Brain microvascular endothelial cell (primary cell): ENCODE data around the gene SPRR1B.

Source experiments
- DNase-seq: peaks from one replicate; pipeline ENCODE4 v3.0.0-alpha.2; 2020
- H3K27ac ChIP-seq: fragments of 250-450 bp; sonication (Bioruptor Pico); 2 replicates; pipeline ENCODE4 v1.5.1; 2020; ENCODE audit warnings: mild to moderate bottlenecking, moderate library complexity
- H3K27me3 ChIP-seq: fragments of 250-450 bp; sonication (Bioruptor Pico); replicated peaks from 2 replicates; pipeline ENCODE4 v1.5.1; 2020; ENCODE audit warnings: mild to moderate bottlenecking
- H3K36me3 ChIP-seq: fragments of 250-450 bp; sonication (Bioruptor Pico); replicated peaks from 2 replicates; pipeline ENCODE4 v1.5.1; 2020; ENCODE audit warnings: mild to moderate bottlenecking
- H3K4me3 ChIP-seq: 2 replicates; pipeline ENCODE4 v1.5.1; 2011; ENCODE audit warnings: low read depth, mild to moderate bottlenecking, control low read depth, low read length, moderate library complexity
- in situ Hi-C: cut with HindIII; loops from 2 replicates; pipeline ENCODE4 v1.10.0; 2017; ENCODE audit warnings: low sequenced_read_pairs, low pct_ligation_motif_present
- TF ChIP-seq, protein P1 (sequence below): IDR thresholded peaks from 2 replicates; pipeline ENCODE4 v1.5.1; 2011; ENCODE audit warnings: low read depth, mild to moderate bottlenecking, moderate library complexity, low read length, control low read depth, inconsistent platforms; ENCODE audit errors: missing control alignments

SPRR1B gene

DNA sequence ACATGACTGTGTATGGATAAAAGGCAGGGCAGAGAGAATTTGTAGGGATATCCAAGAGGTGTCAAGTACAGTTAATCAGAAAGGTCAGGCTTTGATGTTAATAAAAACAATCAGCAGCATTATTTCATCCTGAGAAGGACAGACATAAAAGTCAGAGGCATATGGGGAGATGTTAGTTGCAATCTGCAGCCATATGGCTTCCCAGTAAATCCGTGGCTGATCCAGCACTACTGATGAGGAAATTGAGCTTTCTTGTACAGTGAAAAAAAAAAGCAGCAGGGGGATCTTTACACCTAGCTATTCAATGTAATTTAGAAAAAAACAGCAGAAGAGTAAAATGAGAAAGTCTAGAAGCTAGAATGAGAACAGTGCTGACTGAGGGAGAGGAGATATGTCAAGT is 2.2 kb upstream of the SPRR1B start:
- Histone ChIP-seq H3K27ac (no peak overlapping the region), H3K36me3 (no peaks in the 10 kb centered on the region), H3K4me3 (no peak overlapping the region), H3K27me3 (no peaks in the 10 kb centered on the region)
- in situ Hi-C loops: no loop called here
- no peak for DNase-seq
- TF ChIP-seq, protein P1, sequence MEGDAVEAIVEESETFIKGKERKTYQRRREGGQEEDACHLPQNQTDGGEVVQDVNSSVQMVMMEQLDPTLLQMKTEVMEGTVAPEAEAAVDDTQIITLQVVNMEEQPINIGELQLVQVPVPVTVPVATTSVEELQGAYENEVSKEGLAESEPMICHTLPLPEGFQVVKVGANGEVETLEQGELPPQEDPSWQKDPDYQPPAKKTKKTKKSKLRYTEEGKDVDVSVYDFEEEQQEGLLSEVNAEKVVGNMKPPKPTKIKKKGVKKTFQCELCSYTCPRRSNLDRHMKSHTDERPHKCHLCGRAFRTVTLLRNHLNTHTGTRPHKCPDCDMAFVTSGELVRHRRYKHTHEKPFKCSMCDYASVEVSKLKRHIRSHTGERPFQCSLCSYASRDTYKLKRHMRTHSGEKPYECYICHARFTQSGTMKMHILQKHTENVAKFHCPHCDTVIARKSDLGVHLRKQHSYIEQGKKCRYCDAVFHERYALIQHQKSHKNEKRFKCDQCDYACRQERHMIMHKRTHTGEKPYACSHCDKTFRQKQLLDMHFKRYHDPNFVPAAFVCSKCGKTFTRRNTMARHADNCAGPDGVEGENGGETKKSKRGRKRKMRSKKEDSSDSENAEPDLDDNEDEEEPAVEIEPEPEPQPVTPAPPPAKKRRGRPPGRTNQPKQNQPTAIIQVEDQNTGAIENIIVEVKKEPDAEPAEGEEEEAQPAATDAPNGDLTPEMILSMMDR: no peak

DNA sequence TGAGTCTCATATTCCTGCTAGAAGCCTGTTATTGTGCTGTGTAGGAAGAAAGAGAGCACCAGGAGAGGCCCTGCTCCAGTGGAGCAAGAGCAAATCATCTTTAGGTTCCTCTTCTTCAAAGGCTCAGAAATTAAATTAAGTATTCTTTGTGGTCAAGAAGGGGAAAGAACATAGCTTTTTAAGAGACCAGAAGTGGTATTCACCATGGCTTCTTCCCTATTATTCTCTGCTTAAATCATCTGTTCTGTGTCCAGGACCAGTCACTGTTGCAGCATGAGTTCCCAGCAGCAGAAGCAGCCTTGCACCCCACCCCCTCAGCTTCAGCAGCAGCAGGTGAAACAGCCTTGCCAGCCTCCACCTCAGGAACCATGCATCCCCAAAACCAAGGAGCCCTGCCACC is 1.1 kb downstream of the SPRR1B start:
- in situ Hi-C loops: no loop called here
- no peak for DNase-seq
- H3K36me3 ChIP-seq: no peaks in the 10 kb centered on the region
- TF ChIP-seq, protein P1: no peak
- no peak overlapping the region for H3K4me3 ChIP-seq
- H3K27me3 ChIP-seq: no peaks in the 10 kb centered on the region
- no peak overlapping the region for H3K27ac ChIP-seq

DNA sequence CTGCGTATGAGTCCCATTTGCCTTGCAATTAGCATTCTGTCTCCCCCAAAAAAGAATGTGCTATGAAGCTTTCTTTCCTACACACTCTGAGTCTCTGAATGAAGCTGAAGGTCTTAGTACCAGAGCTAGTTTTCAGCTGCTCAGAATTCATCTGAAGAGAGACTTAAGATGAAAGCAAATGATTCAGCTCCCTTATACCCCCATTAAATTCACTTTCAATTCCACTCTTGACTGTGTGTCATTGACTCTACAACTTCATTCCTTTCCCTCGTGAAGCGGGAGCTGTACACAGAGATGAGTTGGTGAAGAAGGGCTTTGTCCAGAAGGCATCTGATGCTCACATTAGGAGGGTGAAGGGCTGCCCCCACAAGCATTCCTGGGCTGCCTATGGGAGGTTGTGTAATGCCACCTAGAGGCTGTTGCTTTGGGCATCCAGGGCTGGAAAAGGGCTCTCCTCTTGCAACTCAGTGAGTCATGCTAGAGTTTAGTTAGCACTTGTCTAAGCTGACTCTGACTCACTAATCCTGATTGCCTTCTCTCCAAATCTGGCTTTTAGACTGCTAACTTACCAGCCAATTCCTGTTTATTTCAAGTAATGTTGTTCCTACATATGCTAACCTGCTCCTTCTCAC is 1.8 kb downstream of the SPRR1B start:
- Histone ChIP-seq H3K27ac (no peak overlapping the region), H3K36me3 (no peaks in the 10 kb centered on the region), H3K27me3 (no peaks in the 10 kb centered on the region), H3K4me3 (no peak overlapping the region)
- DNase-seq: peak; percentile 4
- in situ Hi-C loops: no loop called here
- TF ChIP-seq, protein P1: peak; percentile 18

DNA sequence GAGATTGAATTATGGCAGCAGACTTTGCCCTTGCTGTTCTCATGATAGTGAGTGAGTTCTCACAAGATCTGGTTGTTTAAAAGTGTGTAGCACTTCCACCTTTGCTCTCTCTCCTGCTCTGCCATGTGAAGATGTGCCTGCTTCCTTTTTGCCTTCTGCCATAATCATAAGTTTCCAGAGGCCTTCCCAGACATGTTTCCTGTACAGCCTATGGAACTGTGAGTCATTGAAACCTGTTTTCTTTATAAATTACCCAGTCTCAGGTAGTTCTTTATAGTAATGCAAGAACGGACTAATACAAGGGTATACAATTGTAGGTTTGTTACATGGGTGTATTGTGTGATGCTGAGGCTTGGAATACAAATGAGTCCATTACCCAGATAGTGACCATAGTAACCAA is 4.2 kb downstream of the SPRR1B start:
- TF ChIP-seq, protein P1: no peak
- H3K4me3 ChIP-seq: no peak overlapping the region
- H3K27ac ChIP-seq: no peak overlapping the region
- no peaks in the 10 kb centered on the region for H3K36me3 ChIP-seq
- no peaks in the 10 kb centered on the region for H3K27me3 ChIP-seq
- DNase-seq: no peak
- in situ Hi-C loops: no loop called here

DNA sequence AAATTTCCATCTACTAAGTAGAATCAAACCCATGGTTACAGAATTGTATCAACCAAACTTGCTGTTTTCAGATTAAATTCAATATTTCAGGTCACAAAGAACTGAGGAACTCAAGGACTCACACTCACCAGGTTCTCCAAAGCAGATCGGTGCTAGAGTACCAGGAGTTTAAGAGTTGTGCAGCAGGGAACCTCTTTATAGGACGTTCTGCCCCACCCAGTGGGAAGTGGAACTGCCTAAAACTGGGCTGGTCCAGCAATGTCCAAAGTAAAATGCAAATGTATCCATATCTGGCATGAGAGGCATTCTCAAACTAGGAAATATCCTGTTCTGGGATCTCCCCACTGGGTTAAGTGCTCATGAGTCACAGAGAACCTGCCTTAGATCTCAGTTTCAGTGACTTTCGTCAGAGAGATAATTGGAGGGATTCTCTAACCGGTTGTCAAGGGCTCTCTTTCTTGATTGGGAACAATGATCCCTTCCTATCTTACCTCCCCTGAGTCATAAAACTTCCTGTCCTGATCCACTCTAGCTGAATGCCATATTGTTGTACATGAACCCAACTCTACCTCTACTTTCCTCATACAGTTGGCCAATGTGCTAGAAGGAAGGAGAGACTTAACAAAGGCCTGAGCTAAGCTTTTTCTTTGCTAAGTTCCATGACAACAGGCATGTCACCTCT is 10.1 kb downstream of the SPRR1B start, which contains the start of gene SPRR2D:
Gene SPRR2D, minus strand, starts transcription at position 171 of the 682 bp plus-strand sequence. CDS start 774 bp downstream, outside the sequence.
- in situ Hi-C loops: no loop called here
- Histone ChIP-seq H3K36me3 (no peaks in the 10 kb centered on the region), H3K4me3 (no peak within 1 kb of the TSS), H3K27me3 (no peaks in the 10 kb centered on the region), H3K27ac (no peak within 1 kb of the TSS)
- TF ChIP-seq, protein P1: no peak
- no peak for DNase-seq
